Spleen (tissue), 11 donors: ENCODE measurements around the gene EHMT1. TPM values are rescaled to one million over a fixed set of nuclear protein-coding genes. Genes with fewer than 3 reads are reported as not detected.
"Not testable (repeated sequence)": the region's sequence is repeated elsewhere in the genome, so short reads cannot be mapped to it uniquely, and the experiment has no call there.

Experiments used
- DNase-seq: peaks from one replicate; pipeline ENCODE4 v3.0.0-alpha.2; 2020
- H3K27ac ChIP-seq, 8 donors: fragments of 200-600 bp; sonication (generic) in 7 of 8; 1 replicate in 4 of 8; 2 replicates in 4 of 8; pipeline versions ENCODE4 v1.5.0 to v1.8.0; 2016 to 2021; ENCODE audit warnings: inconsistent platforms in 4 of 8, mild to moderate bottlenecking in 4 of 8, moderate library complexity in 1 of 8
- H3K27me3 ChIP-seq, 7 donors: fragments of 200-600 bp; sonication (generic) in 6 of 7; replicated peaks in 1 of 7; 1 replicate in 4 of 7; 2 replicates in 3 of 7; pipeline versions ENCODE4 v1.5.0 to v1.8.0; 2016 to 2021; ENCODE audit warnings: inconsistent platforms in 3 of 7, mild to moderate bottlenecking in 1 of 7
- H3K36me3 ChIP-seq, 6 donors: fragments of 200-600 bp; sonication (generic) in 5 of 6; 1 replicate in 4 of 6; 2 replicates in 2 of 6; pipeline versions ENCODE4 v1.5.0 to v1.8.0; 2016 to 2021; ENCODE audit warnings: inconsistent platforms in 2 of 6
- H3K4me1 ChIP-seq, 6 donors: fragments of 200-600 bp; sonication (generic) in 5 of 6; 1 replicate in 3 of 6; 2 replicates in 3 of 6; pipeline versions ENCODE4 v1.5.0 to v1.8.0; 2016 to 2021; ENCODE audit warnings: inconsistent platforms in 3 of 6
- H3K4me3 ChIP-seq, 8 donors: fragments of 200-600 bp; sonication (generic) in 7 of 8; 1 replicate in 4 of 8; 2 replicates in 4 of 8; pipeline versions ENCODE4 v1.5.0 to v1.8.0; 2016 to 2021; ENCODE audit warnings: inconsistent platforms in 4 of 8, mild to moderate bottlenecking in 4 of 8, moderate library complexity in 2 of 8
- H3K9me3 ChIP-seq, 8 donors: fragments of 200-600 bp; sonication (generic) in 7 of 8; 1 replicate in 4 of 8; 2 replicates in 4 of 8; pipeline versions ENCODE4 v1.5.0 to v1.8.0; 2016 to 2021; ENCODE audit warnings: inconsistent platforms in 4 of 8
- POLR2A ChIP-seq, 3 donors: fragments of 450-650 bp; IDR thresholded peaks; one replicate each; pipeline ENCODE4 v1.5.1; 2017; ENCODE audit warnings: antibody characterized with exemption in 3 of 3, mild to moderate bottlenecking in 1 of 3
- POLR2AphosphoS5 ChIP-seq, 3 donors: sonication (generic); formaldehyde crosslinking; IDR thresholded peaks; one replicate each; pipeline ENCODE4 v1.5.1; 2017; ENCODE audit warnings: antibody characterized with exemption in 3 of 3
- WGBS, 5 donors: extraction: QIAGEN DNeasy Blood & Tissue Kit in 3 of 5; methylation state at CpG; one replicate each; pipeline versions ENCODE4 v1.1.5 to v1.1.7; 2013 to 2018; 5-methylcytosine and 5-hydroxymethylcytosine counted together
- intact Hi-C: fragments of 100-400 bp; cut with DNase I; formaldehyde crosslinking; loops from one replicate; pipeline ENCODE4 v1.15.0; 2023; ENCODE audit warnings: low total_unique reads
- polyA plus RNA-seq, 3 donors: library from polyadenylated mRNA; stranded (reverse); fragments of 200-250 nt; gene quantifications; one replicate each; pipeline ENCODE4 v1.2.1, GENCODE V29; 2013
- total RNA-seq, 7 donors: library from RNA; depleted of rRNA in 3 of 7; stranded (reverse); fragments of >200 nt in 3 of 7; fragmentation: NEBNext Ultra II Directional in 4 of 7; extraction: Animal tissue kit (Norgen Biotek cat#: 25700) in 4 of 7; gene quantifications; one replicate each; pipeline versions ENCODE4 v1.1.0 to v1.2.1, GENCODE V29; 2016 to 2021
- TF ChIP-seq, protein P1 (sequence below), 11 experiments: fragments of 200-600 bp in 7 of 11; fragments of 450-650 bp in 4 of 11; sonication (generic) in 4 of 11; IDR thresholded peaks in 8 of 11; conservative IDR thresholded peaks in 3 of 11; 1 replicate in 7 of 11; 2 replicates in 4 of 11; pipeline versions ENCODE4 v1.4.0 to v1.8.0; 2016 to 2021; ENCODE audit warnings: antibody characterized with exemption in 11 of 11, inconsistent platforms in 4 of 11, mild to moderate bottlenecking in 1 of 11
- donor health status: healthy with polysubstance abuse.
- donor health status: DM: no; HTN: no; CAD: no; lungs with moderate emphysema.
- donor health status: DM: no; HTN: no; CAD: no.
- donor health status: Bipolar disorder and iron deficiency.
- donor health status: healthy.
- donor health status: DM: no; HTN: no; CAD: no.
- donor health status: DM: yes; HTN: yes; CAD: no.

EHMT1 gene
- total and polyA plus RNA-seq, 10 donors, result 35.5 to 163 (median 122) TPM

DNA sequence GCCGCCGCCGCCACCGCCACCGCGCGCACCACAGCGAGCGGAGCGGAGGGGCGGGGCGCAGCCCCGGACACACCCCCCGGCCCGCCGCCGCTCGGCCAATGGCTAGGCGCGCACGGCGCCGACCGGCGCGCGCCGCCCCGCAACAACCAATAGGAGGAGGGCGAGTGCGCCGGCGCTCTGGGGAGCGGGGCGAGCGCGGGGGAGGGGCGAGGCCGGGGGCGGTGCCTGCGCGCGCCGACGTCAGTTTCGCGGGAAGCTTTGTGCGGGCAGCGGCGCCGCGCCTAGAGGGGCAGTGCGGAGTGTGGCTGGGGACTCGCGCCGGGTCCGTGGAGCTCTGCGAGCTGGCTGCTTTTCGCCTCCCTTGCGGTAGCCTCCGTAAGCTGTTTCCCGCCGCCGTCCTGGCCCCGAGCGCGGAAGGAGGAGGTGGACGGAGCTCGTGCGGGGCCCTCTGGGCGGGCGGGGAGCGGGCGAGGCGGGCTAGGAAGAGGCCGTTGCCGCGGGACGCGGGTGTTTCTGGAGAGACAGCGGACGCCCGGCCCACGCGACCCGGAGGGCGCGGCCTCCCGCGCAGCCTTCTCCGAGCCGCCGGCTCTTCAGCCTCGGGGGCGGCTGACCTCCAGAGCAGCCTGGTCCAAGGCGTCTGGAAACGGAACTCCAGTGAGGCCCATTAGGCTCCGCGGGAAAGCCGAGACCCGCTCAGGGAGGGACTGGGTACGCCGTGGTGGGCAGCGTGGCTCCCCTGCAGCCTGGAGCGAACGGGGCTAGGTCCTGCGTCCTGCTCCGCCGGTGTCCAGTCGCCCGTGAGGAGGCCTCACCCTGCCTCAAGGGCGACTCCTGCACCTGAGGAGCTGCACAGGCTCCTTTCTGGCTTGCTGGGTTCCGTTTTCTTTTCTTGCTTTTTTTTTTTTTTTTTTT lies 28.1 kb upstream of the EHMT1 start, which contains the start of gene ZMYND19:
Gene ZMYND19, minus strand, starts transcription at position 44 of the 915 bp plus-strand sequence. CDS start 249 bp downstream, outside the sequence.
- peaks cover 0 to 28% (median 22%) of the 10 kb centered on the region in 6 donors for H3K36me3 ChIP-seq
- WGBS, 5 donors, result 0 to 2% (median 1%) methylated on average over 42 to 113 of the region's 113 CpGs
- peak within 1 kb of the TSS; percentile 65 to 94 (median 92) for H3K4me3 ChIP-seq
- TF ChIP-seq POLR2A (IDR thresholded peaks at IDR 0.05) (no peak), POLR2AphosphoS5 (IDR thresholded peaks at IDR 0.05) (peak; percentile 64 to 80 (median 75))
- TF ChIP-seq, protein P1, sequence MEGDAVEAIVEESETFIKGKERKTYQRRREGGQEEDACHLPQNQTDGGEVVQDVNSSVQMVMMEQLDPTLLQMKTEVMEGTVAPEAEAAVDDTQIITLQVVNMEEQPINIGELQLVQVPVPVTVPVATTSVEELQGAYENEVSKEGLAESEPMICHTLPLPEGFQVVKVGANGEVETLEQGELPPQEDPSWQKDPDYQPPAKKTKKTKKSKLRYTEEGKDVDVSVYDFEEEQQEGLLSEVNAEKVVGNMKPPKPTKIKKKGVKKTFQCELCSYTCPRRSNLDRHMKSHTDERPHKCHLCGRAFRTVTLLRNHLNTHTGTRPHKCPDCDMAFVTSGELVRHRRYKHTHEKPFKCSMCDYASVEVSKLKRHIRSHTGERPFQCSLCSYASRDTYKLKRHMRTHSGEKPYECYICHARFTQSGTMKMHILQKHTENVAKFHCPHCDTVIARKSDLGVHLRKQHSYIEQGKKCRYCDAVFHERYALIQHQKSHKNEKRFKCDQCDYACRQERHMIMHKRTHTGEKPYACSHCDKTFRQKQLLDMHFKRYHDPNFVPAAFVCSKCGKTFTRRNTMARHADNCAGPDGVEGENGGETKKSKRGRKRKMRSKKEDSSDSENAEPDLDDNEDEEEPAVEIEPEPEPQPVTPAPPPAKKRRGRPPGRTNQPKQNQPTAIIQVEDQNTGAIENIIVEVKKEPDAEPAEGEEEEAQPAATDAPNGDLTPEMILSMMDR (IDR thresholded peaks at IDR 0.05 in 8 of 11, conservative IDR thresholded peaks at IDR 0.05 in 3 of 11), result peak in 2 of 11 experiments; percentile 6 to 9
- H3K4me1 ChIP-seq, result peaks cover 6 to 48% (median 26%) of the 10 kb centered on the region in 6 donors
- no peaks in the 10 kb centered on the region for H3K9me3 ChIP-seq
- H3K27ac ChIP-seq, result peak within 1 kb of the TSS in 7 of 8 donors; percentile 29 to 86 (median 74)
- H3K27me3 ChIP-seq, result no peaks in the 10 kb centered on the region
- peak; percentile 95 for DNase-seq
- intact Hi-C loops, result no loop called here

DNA sequence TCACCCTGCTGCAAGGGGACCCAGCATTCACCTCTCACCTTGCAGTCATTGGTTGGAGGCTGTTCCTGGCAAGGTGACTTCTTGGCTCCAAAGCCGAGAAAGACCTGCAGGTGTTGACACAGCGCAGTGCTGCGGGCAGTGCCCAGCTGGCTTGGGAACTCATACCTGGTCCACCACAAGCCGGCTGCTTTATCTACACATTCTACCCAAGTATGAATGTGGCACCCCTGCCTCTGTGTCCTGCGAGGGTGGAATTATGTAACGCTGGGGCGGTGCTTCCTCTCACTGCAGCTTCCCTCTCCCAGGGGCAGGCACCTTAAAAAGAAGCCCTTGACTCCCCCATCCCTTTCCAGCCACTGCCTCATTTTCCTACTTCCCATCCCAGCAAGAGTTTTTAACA lies 26.0 kb upstream of the EHMT1 start:
- Histone ChIP-seq H3K27me3 (no peaks in the 10 kb centered on the region), H3K36me3 (peaks cover 0 to 8% (median 6%) of the 10 kb centered on the region in 6 donors), H3K9me3 (no peaks in the 10 kb centered on the region), H3K4me1 (peaks cover 6 to 47% (median 26%) of the 10 kb centered on the region in 6 donors), H3K27ac (no peak overlapping the region), H3K4me3 (no peak overlapping the region)
- intact Hi-C loops, result no loop called here
- 59 to 81% (median 64%) methylated on average over 6 to 7 of the region's 7 CpGs for WGBS, 5 donors
- no peak for DNase-seq
- TF ChIP-seq POLR2AphosphoS5 (IDR thresholded peaks at IDR 0.05), result no peak
- TF ChIP-seq, protein P1 (IDR thresholded peaks at IDR 0.05 in 8 of 11, conservative IDR thresholded peaks at IDR 0.05 in 3 of 11), result no peak

DNA sequence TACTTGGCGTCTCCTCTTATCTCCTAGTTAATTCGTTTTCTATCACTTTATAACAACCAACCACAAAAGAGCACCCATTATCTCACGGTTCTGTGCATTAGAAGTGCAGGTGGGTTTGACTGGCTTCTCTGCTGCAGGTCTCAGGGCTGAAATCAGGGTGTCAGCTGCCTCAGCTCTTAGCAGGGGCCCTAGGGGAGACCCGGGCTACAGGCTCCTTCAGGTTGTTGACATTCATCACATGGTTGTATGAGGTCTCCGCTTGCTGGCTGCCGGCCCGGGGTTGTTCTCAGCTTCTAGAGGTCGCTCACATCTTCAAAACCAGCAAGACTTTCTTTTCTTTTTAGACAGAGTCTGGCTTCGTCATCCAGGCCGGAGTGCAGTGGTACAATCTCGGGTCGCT lies 25.6 kb upstream of the EHMT1 start:
- 84 to 89% (median 86%) methylated on average over 12 of the region's 12 CpGs for WGBS, 5 donors
- no peaks in the 10 kb centered on the region for H3K9me3 ChIP-seq
- H3K36me3 ChIP-seq, result peaks cover 0 to 4% (median 2%) of the 10 kb centered on the region in 6 donors
- H3K4me1 ChIP-seq, result peaks cover 6 to 43% (median 24%) of the 10 kb centered on the region in 6 donors
- no peak for DNase-seq
- no peak overlapping the region for H3K27ac ChIP-seq
- intact Hi-C loops, result no loop called here
- TF ChIP-seq POLR2A (IDR thresholded peaks at IDR 0.05), result no peak
- TF ChIP-seq POLR2AphosphoS5 (IDR thresholded peaks at IDR 0.05), result no peak
- TF ChIP-seq, protein P1 (IDR thresholded peaks at IDR 0.05 in 8 of 11, conservative IDR thresholded peaks at IDR 0.05 in 3 of 11), result no peak
- H3K4me3 ChIP-seq, result no peak overlapping the region
- H3K27me3 ChIP-seq, result no peaks in the 10 kb centered on the region

DNA sequence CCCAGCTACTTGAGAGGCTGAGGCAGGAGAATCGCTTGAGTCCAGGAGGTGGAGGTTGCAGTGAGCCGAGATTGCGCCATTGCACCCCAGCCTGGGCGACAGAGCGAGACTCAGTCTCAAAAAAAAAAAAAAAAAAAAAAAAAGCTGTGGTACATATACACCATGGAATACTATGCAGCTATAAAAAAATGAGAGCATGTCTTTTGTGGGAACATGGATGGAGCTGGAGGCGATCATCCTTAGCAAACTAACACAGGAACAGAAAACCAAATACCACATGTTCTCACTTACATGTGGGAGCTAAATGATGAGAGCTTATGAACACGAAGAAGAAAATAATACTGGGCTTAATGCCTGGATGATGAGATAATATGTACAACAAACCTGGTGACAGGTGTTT lies 22.2 kb upstream of the EHMT1 start:
- H3K27ac ChIP-seq, H3K36me3 ChIP-seq, H3K9me3 ChIP-seq, intact Hi-C loops, H3K4me3 ChIP-seq, H3K27me3 ChIP-seq, DNase-seq: not testable (repeated sequence)
- H3K4me1 ChIP-seq, result peaks cover 0 to 17% (median 5%) of the 10 kb centered on the region in 6 donors
- 90 to 98% (median 92%) methylated on average over 7 of the region's 7 CpGs for WGBS, 5 donors
